A673 (cell line): Measurements from ENCODE around the gene SYT11. TPM values are rescaled to one million over a fixed set of nuclear protein-coding genes. Genes with fewer than 3 reads are reported as not detected.
A peak's percentile ranks its signal among the peaks of the same experiment; 100 is the strongest.

Experiments
- BruUV-seq: library from RNA; stranded (reverse); fragments of 400-500 nt; replicated peaks from 2 replicates; lab custom pipeline; 2021; lab: Mats Ljungman, UMichigan
- CTCF ChIA-PET: fragments of 300-600 bp; sonication (Branson Sonifier 250); formaldehyde crosslinking; loops from one replicate; lab custom pipeline; 2022; ENCODE audit warnings: antibody characterized with exemption; lab: Charles Lee
- POLR2A ChIA-PET: fragments of 300-600 bp; sonication (Branson Sonifier 250); formaldehyde crosslinking; loops from one replicate; lab custom pipeline; 2022; ENCODE audit warnings: antibody characterized with exemption; ENCODE audit not compliant: low non-redundant PET; lab: Charles Lee
- DNase-seq: peaks from one replicate; pipeline ENCODE4 v3.0.0-alpha.2; 2015; ENCODE audit warnings: low spot score
- H3K27ac ChIP-seq: fragments of 200-600 bp; sonication (generic); 2 replicates; pipeline ENCODE4 v1.5.1; 2016; ENCODE audit warnings: mixed run types, low read depth, mild to moderate bottlenecking, mixed read lengths, antibody characterized with exemption, low read length; ENCODE audit not compliant: poor library complexity, severe bottlenecking
- H3K27me3 ChIP-seq: fragments of 200-600 bp; sonication (generic); replicated peaks from 2 replicates; pipeline ENCODE4 v1.6.1; 2017; ENCODE audit warnings: mixed run types, low read depth, mild to moderate bottlenecking, mixed read lengths, antibody characterized with exemption, low read length; ENCODE audit not compliant: insufficient read depth, poor library complexity
- H3K36me3 ChIP-seq: fragments of 200-600 bp; sonication (generic); 2 replicates; pipeline ENCODE4 v1.6.1; 2016; ENCODE audit warnings: mixed run types, mild to moderate bottlenecking, mixed read lengths, antibody characterized with exemption, low read length; ENCODE audit not compliant: insufficient read depth, poor library complexity, severe bottlenecking
- H3K4me1 ChIP-seq: fragments of 200-600 bp; sonication (generic); 2 replicates; pipeline ENCODE4 v1.6.1; 2017; ENCODE audit warnings: mixed run types, mild to moderate bottlenecking, mixed read lengths, antibody characterized with exemption, low read length; ENCODE audit not compliant: insufficient read depth, poor library complexity, severe bottlenecking
- H3K4me3 ChIP-seq: fragments of 200-600 bp; sonication (generic); 2 replicates; pipeline ENCODE4 v1.5.1; 2016; ENCODE audit warnings: low read depth, mixed run types, mild to moderate bottlenecking, mixed read lengths, low read length; ENCODE audit not compliant: poor library complexity, severe bottlenecking
- H3K9me3 ChIP-seq: fragments of 200-600 bp; sonication (generic); 2 replicates; pipeline ENCODE4 v1.6.1; 2016; ENCODE audit warnings: mixed run types, low read depth, mild to moderate bottlenecking, mixed read lengths, antibody characterized with exemption, low read length; ENCODE audit not compliant: poor library complexity, severe bottlenecking
- EZH2 ChIP-seq: fragments of 200-600 bp; sonication (generic); IDR thresholded peaks from 2 replicates; pipeline ENCODE4 v1.6.1; 2017; ENCODE audit warnings: borderline replicate concordance, low read depth, mild to moderate bottlenecking, mixed read lengths, antibody characterized with exemption, low read length; ENCODE audit not compliant: poor library complexity, severe bottlenecking
- intact Hi-C: fragments of 100-400 bp; cut with micrococcal nuclease; formaldehyde crosslinking; loops from one replicate; pipeline ENCODE4 v1.10.0; 2022; ENCODE audit not compliant: unreplicated experiment
- total RNA-seq: library from RNA; stranded (reverse); gene quantifications from 2 replicates; pipeline ENCODE4 v1.2.3, GENCODE V29; 2021
- TF ChIP-seq, protein P1 (sequence below): fragments of 300-800, 200-600 bp; sonication (generic); conservative IDR thresholded peaks from 2 replicates; pipeline ENCODE4 v1.5.1; 2017; ENCODE audit warnings: low read depth, mild to moderate bottlenecking, antibody characterized with exemption, low read length, moderate library complexity, mixed read lengths

The SYT11 gene
- total RNA-seq, 1 experiment from 2014 or later: 10.2 TPM

- Histone ChIP-seq H3K9me3 (no peaks in the 10 kb centered on the region), H3K27me3 (no peaks in the 10 kb centered on the region), H3K4me3 (peak overlapping the region; percentile 50), H3K4me1 (peaks cover 11% of the 10 kb centered on the region), H3K36me3 (peaks cover 14% of the 10 kb centered on the region), H3K27ac (peak overlapping the region; percentile 55)
- BruUV-seq: no TSS peak
- no peak for DNase-seq
- intact Hi-C loops: no loop called here
- ChIA-PET CTCF (no interaction called here), POLR2A (no interaction called here)
- TF ChIP-seq EZH2: no peak
- TF ChIP-seq, protein P1, sequence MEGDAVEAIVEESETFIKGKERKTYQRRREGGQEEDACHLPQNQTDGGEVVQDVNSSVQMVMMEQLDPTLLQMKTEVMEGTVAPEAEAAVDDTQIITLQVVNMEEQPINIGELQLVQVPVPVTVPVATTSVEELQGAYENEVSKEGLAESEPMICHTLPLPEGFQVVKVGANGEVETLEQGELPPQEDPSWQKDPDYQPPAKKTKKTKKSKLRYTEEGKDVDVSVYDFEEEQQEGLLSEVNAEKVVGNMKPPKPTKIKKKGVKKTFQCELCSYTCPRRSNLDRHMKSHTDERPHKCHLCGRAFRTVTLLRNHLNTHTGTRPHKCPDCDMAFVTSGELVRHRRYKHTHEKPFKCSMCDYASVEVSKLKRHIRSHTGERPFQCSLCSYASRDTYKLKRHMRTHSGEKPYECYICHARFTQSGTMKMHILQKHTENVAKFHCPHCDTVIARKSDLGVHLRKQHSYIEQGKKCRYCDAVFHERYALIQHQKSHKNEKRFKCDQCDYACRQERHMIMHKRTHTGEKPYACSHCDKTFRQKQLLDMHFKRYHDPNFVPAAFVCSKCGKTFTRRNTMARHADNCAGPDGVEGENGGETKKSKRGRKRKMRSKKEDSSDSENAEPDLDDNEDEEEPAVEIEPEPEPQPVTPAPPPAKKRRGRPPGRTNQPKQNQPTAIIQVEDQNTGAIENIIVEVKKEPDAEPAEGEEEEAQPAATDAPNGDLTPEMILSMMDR: no peak
Observed at GRCh38 chr1:155858800-155859233, 550 bp upstream of the SYT11 start.

DNA sequence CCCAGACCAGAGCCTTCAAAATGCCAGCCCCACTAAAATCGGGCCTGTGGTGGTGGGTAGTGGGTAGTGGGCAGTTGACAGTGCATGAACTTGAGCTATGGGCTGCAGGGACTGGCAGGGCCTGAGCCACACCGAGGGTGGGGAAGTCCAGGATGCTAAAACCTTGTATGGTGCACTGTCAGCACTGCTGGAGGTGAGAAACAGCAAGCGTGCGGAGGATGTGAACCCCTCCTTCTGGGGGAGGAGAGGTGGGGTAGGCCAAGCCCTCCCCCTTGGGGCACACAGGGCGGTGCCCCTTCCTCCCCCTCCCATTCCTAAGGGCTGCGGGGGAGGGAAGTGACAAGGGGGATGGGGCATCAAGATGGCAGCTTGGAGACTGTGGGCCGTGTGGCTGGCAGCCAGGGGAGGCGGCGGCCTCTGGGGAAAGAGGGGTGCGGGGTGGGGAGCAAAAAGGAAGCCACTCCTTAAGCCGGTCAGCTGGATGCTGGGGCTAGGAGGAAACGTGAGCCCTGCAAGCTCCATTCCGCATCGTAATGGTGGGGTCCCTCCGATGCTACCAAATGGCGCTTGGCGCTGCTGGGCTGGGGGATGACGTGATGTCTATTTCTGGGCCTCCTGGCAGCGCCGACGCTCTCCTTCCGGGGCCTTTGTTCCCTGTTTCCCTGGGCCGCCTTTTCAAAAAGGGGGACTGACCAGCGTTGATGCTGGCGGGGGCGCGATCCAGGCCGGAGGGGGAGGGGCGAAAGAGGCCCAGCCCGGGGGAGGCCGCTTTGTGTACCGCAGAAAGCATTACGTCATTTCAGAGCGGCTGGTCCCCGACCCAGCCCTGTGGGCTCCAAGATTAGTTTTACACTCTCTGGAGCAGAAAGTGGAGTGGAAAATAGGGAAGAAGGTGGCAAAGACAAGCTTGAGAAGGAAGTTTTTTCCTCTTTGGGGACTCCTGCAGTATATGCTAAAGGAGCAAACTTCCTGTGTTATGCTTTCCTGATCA lies 809 bp downstream of the SYT11 start:
- intact Hi-C loops: no loop called here
- ChIA-PET POLR2A (interaction anchor here (0.5 to 0.6 kb wide), 3 partner anchors 213 to 850 kb away, joined by 3 to 4 read pairs (median 3); no protein-coding TSS in a partner anchor), CTCF (no interaction called here)

GRCh38 chr1:155860970-155861510 lies 1.7 kb downstream of the SYT11 start:
- TSS peak; percentile 91 for BruUV-seq
- Histone ChIP-seq H3K27me3 (no peaks in the 10 kb centered on the region), H3K27ac (peak overlapping the region; percentile 73), H3K9me3 (no peaks in the 10 kb centered on the region), H3K4me1 (peaks cover 10% of the 10 kb centered on the region), H3K4me3 (peak overlapping the region; percentile 50), H3K36me3 (no peaks in the 10 kb centered on the region)
- intact Hi-C loops: no loop called here
- POLR2A ChIA-PET: interaction anchor here (0.5 kb wide), 1 partner anchor 851 kb away, joined by 3 read pairs; no protein-coding TSS in a partner anchor
- TF ChIP-seq EZH2: no peak
- TF ChIP-seq, protein P1: no peak
- CTCF ChIA-PET: no interaction called here
- no peak for DNase-seq

More for the DNA sequence above, 809 bp downstream of the SYT11 start:
- Histone ChIP-seq H3K27me3 (no peaks in the 10 kb centered on the region), H3K36me3 (peaks cover 3% of the 10 kb centered on the region), H3K27ac (peak overlapping the region; percentile 73), H3K4me3 (peak overlapping the region; percentile 50), H3K4me1 (peaks cover 11% of the 10 kb centered on the region), H3K9me3 (no peaks in the 10 kb centered on the region)
- TF ChIP-seq, protein P1: no peak
- TF ChIP-seq EZH2: no peak
- no TSS peak for BruUV-seq
- DNase-seq: peak; percentile 81
